K562 (cell line): ENCODE measurements around the gene ABL1. TPM values are rescaled to one million over a fixed set of nuclear protein-coding genes. Genes with fewer than 3 reads are reported as not detected.

Experiments used
- DNMT1 ChIP-seq: fragments of 450-650 bp; IDR thresholded peaks from 2 replicates; pipeline ENCODE4 v1.6.1; 2016; ENCODE audit warnings: antibody characterized with exemption, mild to moderate bottlenecking
- GTF3C2 ChIP-seq: IDR thresholded peaks from 3 replicates; pipeline ENCODE4 v1.6.1; 2011; ENCODE audit warnings: borderline replicate concordance, mild to moderate bottlenecking, moderate library complexity; ENCODE audit not compliant: insufficient read length; ENCODE audit errors: extremely low read depth
- PCBP1 ChIP-seq: fragments of 200-400 bp; formaldehyde crosslinking; IDR thresholded peaks from 2 replicates; pipeline ENCODE4 v1.6.1; 2018; ENCODE audit warnings: mild to moderate bottlenecking, low read depth, low read length; ENCODE audit not compliant: poor library complexity, severe bottlenecking
- POLR3A ChIP-seq: IDR thresholded peaks from 2 replicates; pipeline ENCODE4 v1.6.1; 2011; ENCODE audit warnings: borderline replicate concordance, mild to moderate bottlenecking, moderate library complexity; ENCODE audit not compliant: insufficient read length, insufficient read depth; ENCODE audit errors: extremely low read depth
- PTRF ChIP-seq: fragments of 450-650 bp; IDR thresholded peaks from 2 replicates; pipeline ENCODE4 v1.6.1; 2016; ENCODE audit warnings: mild to moderate bottlenecking, missing genetic modification characterization, missing compliant biosample characterization
- THRAP3 ChIP-seq: fragments of 450-650 bp; IDR thresholded peaks from 2 replicates; pipeline ENCODE4 v1.6.1; 2016; ENCODE audit warnings: mild to moderate bottlenecking, inconsistent platforms, borderline replicate concordance
- ZFPM2 ChIP-seq: fragments of 250-450 bp; sonication (Bioruptor Pico); IDR thresholded peaks from 2 replicates; pipeline ENCODE4 v1.5.1; 2022; ENCODE audit warnings: mild to moderate bottlenecking
- ZMIZ1 ChIP-seq, 2 experiments: fragments of 150-350 bp in 1 of 2; IDR thresholded peaks; 2 replicates each; pipeline ENCODE4 v1.6.1; 2012 to 2016; ENCODE audit warnings: low read depth in 2 of 2, low read length in 2 of 2, mild to moderate bottlenecking in 1 of 2, moderate library complexity in 1 of 2
- ZNF79 ChIP-seq: fragments of 250-450 bp; sonication (Bioruptor Pico); IDR thresholded peaks from 2 replicates; pipeline ENCODE4 v1.4.0; 2020; ENCODE audit warnings: low read depth, mild to moderate bottlenecking, moderate library complexity
- polyA plus RNA-seq, 8 experiments: library from polyadenylated mRNA; depleted of rRNA in 4 of 8; stranded (reverse) in 5 of 8; unstranded in 3 of 8; fragments of >200 nt; fragmentation: Nextera tagmentation in 2 of 8; fragmentation: Illumina TruSeq in 1 of 8; extraction: Ambion mirVana in 2 of 8; extraction: Trizol in 1 of 8; gene quantifications; 2 replicates each; pipeline versions ENCODE4 v1.2.1 to v1.2.3, GENCODE V29; 2011 to 2014; ENCODE audit warnings: inconsistent platforms in 1 of 8, missing spikeins in 1 of 8
- total RNA-seq, 7 experiments: library from RNA; depleted of rRNA in 6 of 7; stranded (reverse); fragments of >200 nt in 6 of 7; fragmentation: Illumina TruSeq in 2 of 7; extraction: Trizol in 2 of 7; gene quantifications; 2 replicates each; pipeline versions ENCODE4 v1.2.1 to v1.2.3, GENCODE V29; 2011 to 2021; ENCODE audit warnings: low replicate concordance in 1 of 7

ABL1 gene
- total and polyA plus RNA-seq, 9 of the 15 experiments (the other 6 are each of a cell fraction or from before 2014, with no cell fraction given) = 1.5 to 130 (median 37.8) TPM

GRCh38 chr9:130891688-130892476 is 56.8 kb downstream of the ABL1 start (continued):
- TF ChIP-seq ZNF79 = no peak
- no peak for TF ChIP-seq DNMT1
- TF ChIP-seq GTF3C2 = no peak
- TF ChIP-seq PTRF (tag) = no peak
- no peak for TF ChIP-seq ZMIZ1 (IDR thresholded peaks at IDR 0.05; ENCODE audit: low read depth in 2 of 2, low read length in 2 of 2)
- TF ChIP-seq POLR3A = no peak
- TF ChIP-seq THRAP3 = no peak
- no peak for TF ChIP-seq PCBP1
- no peak for TF ChIP-seq ZFPM2 (CRISPR knock-in tag)
